ENCODE measurements around the gene PKNOX2. TPM values are rescaled to one million over a fixed set of nuclear protein-coding genes. Genes with fewer than 3 reads are reported as not detected.

The PKNOX2 gene
- total and polyA plus RNA-seq, 9 of the 15 experiments (the other 6 are each of a cell fraction or from before 2014, with no cell fraction given): not detected

DNA sequence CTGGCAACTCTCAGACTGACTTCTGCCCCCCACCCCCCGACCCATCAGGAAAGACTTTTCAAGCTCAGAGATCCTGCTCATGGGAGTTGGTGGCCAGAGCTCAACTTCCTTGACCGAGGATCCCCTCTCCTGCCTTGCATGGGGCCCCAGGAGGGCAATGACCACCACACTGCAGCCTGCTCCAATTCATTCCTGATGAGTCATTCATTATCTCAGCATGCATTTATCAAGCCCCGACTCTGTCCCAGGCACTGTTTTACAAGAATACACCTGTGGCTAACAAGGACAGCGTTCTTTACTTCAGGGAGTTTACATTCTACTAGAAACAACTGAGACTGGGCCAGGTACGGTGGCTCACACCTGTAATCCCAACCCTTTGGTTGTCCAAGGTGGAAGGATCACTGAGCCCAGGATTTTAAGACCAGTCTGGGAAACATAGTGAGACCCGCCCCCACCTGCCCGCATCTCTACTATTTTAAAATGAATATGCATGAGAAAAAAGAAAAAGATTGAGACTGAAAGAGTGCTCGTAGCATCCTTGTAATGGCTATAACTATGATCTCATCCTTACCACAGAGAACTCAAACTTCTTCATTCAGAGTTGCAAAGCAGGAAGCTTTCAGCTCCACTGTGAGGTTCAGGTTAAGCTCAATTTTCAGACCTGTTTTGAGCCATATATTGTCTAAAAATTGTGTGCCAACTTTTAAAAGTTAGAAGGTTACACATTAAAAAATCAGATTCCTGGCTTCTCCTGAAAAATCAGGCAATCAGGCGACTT is 271.1 kb downstream of the PKNOX2 start (continued):
- TF ChIP-seq, protein P1, sequence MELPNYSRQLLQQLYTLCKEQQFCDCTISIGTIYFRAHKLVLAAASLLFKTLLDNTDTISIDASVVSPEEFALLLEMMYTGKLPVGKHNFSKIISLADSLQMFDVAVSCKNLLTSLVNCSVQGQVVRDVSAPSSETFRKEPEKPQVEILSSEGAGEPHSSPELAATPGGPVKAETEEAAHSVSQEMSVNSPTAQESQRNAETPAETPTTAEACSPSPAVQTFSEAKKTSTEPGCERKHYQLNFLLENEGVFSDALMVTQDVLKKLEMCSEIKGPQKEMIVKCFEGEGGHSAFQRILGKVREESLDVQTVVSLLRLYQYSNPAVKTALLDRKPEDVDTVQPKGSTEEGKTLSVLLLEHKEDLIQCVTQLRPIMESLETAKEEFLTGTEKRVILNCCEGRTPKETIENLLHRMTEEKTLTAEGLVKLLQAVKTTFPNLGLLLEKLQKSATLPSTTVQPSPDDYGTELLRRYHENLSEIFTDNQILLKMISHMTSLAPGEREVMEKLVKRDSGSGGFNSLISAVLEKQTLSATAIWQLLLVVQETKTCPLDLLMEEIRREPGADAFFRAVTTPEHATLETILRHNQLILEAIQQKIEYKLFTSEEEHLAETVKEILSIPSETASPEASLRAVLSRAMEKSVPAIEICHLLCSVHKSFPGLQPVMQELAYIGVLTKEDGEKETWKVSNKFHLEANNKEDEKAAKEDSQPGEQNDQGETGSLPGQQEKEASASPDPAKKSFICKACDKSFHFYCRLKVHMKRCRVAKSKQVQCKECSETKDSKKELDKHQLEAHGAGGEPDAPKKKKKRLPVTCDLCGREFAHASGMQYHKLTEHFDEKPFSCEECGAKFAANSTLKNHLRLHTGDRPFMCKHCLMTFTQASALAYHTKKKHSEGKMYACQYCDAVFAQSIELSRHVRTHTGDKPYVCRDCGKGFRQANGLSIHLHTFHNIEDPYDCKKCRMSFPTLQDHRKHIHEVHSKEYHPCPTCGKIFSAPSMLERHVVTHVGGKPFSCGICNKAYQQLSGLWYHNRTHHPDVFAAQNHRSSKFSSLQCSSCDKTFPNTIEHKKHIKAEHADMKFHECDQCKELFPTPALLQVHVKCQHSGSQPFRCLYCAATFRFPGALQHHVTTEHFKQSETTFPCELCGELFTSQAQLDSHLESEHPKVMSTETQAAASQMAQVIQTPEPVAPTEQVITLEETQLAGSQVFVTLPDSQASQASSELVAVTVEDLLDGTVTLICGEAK (IDR thresholded peaks at IDR 0.05): no peak
- TF ChIP-seq, protein P1 (CRISPR knock-in tag; IDR thresholded peaks at IDR 0.05): no peak
- TF ChIP-seq FUS (optimal IDR thresholded peaks at IDR 0.05; ENCODE audit: low read depth, low read length) (no peak), MAFG (tag; conservative IDR thresholded peaks at IDR 0.05) (peak; percentile 57), BRD4 (IDR thresholded peaks at IDR 0.05) (no peak), POLR2A (conservative IDR thresholded peaks at IDR 0.05) (no peak), PRPF4 (IDR thresholded peaks at IDR 0.05; ENCODE audit: insufficient read depth, low read depth, low read length, poor library complexity, severe bottlenecking) (no peak), SMARCA5 (IDR thresholded peaks at IDR 0.05) (no peak), ARID2 (IDR thresholded peaks at IDR 0.05) (no peak), FOXP1 (CRISPR knock-in tag; IDR thresholded peaks at IDR 0.05) (no peak), POU5F1 (IDR thresholded peaks at IDR 0.05; ENCODE audit: borderline replicate concordance, low read depth, low read length, partially characterized antibody) (no peak)
- TF ChIP-seq, protein P2, sequence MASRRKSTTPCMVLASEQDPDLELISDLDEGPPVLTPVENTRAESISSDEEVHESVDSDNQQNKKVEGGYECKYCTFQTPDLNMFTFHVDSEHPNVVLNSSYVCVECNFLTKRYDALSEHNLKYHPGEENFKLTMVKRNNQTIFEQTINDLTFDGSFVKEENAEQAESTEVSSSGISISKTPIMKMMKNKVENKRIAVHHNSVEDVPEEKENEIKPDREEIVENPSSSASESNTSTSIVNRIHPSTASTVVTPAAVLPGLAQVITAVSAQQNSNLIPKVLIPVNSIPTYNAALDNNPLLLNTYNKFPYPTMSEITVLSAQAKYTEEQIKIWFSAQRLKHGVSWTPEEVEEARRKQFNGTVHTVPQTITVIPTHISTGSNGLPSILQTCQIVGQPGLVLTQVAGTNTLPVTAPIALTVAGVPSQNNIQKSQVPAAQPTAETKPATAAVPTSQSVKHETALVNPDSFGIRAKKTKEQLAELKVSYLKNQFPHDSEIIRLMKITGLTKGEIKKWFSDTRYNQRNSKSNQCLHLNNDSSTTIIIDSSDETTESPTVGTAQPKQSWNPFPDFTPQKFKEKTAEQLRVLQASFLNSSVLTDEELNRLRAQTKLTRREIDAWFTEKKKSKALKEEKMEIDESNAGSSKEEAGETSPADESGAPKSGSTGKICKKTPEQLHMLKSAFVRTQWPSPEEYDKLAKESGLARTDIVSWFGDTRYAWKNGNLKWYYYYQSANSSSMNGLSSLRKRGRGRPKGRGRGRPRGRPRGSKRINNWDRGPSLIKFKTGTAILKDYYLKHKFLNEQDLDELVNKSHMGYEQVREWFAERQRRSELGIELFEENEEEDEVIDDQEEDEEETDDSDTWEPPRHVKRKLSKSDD (conservative IDR thresholded peaks at IDR 0.05; ENCODE audit: low read length): no peak
